Activated B cell treated with CpG ODN at 0.5 μM for 24 hours (primary cell): ENCODE data around the gene CFAP69. TPM values are rescaled to one million over a fixed set of nuclear protein-coding genes. Genes with fewer than 3 reads are reported as not detected.

Source experiments
- ATAC-seq: fragments of 200-7000 bp; cut with Tn5 transposase; one replicate; pipeline ENCODE4 v1.10.0; 2021; ENCODE audit warnings: low read depth, mild to moderate bottlenecking, moderate library complexity
- CTCF ChIA-PET: fragments of 350-600 bp; sonication (Branson Sonifier 250); formaldehyde crosslinking; loops from one replicate; lab custom pipeline; 2021; ENCODE audit warnings: antibody characterized with exemption; lab: Charles Lee
- POLR2A ChIA-PET: fragments of 350-600 bp; sonication (Branson Sonifier 250); formaldehyde crosslinking; loops from one replicate; lab custom pipeline; 2021; ENCODE audit warnings: antibody characterized with exemption; lab: Charles Lee
- DNase-seq: peaks from one replicate; pipeline ENCODE4 v3.0.0; 2022
- H3K27ac Mint-ChIP-seq: one replicate; pipeline ENCODE4 v1.8.0; 2020; ENCODE audit warnings: mixed read lengths
- H3K27me3 Mint-ChIP-seq: one replicate; pipeline ENCODE4 v1.8.0; 2021; ENCODE audit warnings: mixed read lengths
- H3K36me3 Mint-ChIP-seq: one replicate; pipeline ENCODE4 v1.8.0; 2021; ENCODE audit warnings: low read depth, mixed read lengths
- H3K4me1 Mint-ChIP-seq: one replicate; pipeline ENCODE4 v1.8.0; 2021; ENCODE audit warnings: mixed read lengths
- H3K4me3 Mint-ChIP-seq: one replicate; pipeline ENCODE4 v1.8.0; 2020; ENCODE audit warnings: mild to moderate bottlenecking, mixed read lengths
- H3K9me3 Mint-ChIP-seq: one replicate; pipeline ENCODE4 v1.8.0; 2020; ENCODE audit warnings: mixed read lengths
- intact Hi-C: fragments of 100-400 bp; cut with micrococcal nuclease; formaldehyde crosslinking; loops from one replicate; pipeline ENCODE4 v1.15.1; 2024
- total RNA-seq: library from RNA; stranded (reverse); gene quantifications from 2 replicates; pipeline ENCODE4 v1.2.3, GENCODE V29; 2022
- TF ChIP-seq, protein P1 (sequence below): fragments of 200-600 bp; IDR thresholded peaks from one replicate; pipeline ENCODE4 v1.8.0; 2022; ENCODE audit warnings: antibody characterized with exemption, mild to moderate bottlenecking

The CFAP69 gene
- total RNA-seq, 1 donor from 2014 or later = 0.62 TPM

DNA sequence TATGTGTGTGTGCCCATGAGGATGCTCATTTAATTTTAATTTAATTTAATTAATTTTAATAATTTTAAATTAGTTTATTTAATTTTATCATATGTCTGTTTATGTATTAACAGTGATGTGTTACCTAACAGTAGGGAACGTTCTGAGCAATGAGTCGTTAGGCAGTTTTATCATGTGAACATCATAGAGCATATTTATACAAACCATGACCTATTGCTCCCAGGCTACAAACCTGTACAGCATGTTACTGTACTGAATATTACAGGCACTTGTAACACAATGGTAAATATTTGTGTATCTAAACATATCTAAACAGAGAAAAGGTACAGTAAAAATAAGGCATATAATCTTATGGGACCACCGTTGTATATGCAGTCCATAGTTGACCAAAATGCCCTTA lies 13.7 kb upstream of the CFAP69 start:
- no peak for ATAC-seq
- TF ChIP-seq, protein P1, sequence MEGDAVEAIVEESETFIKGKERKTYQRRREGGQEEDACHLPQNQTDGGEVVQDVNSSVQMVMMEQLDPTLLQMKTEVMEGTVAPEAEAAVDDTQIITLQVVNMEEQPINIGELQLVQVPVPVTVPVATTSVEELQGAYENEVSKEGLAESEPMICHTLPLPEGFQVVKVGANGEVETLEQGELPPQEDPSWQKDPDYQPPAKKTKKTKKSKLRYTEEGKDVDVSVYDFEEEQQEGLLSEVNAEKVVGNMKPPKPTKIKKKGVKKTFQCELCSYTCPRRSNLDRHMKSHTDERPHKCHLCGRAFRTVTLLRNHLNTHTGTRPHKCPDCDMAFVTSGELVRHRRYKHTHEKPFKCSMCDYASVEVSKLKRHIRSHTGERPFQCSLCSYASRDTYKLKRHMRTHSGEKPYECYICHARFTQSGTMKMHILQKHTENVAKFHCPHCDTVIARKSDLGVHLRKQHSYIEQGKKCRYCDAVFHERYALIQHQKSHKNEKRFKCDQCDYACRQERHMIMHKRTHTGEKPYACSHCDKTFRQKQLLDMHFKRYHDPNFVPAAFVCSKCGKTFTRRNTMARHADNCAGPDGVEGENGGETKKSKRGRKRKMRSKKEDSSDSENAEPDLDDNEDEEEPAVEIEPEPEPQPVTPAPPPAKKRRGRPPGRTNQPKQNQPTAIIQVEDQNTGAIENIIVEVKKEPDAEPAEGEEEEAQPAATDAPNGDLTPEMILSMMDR = no peak
- ChIA-PET CTCF (no interaction called here), POLR2A (no interaction called here)
- no peak for DNase-seq
- H3K36me3 Mint-ChIP-seq = no peaks in the 10 kb centered on the region
- no peak overlapping the region for H3K27ac Mint-ChIP-seq
- intact Hi-C loops = no loop called here
- H3K4me3 Mint-ChIP-seq = no peak overlapping the region
- H3K27me3 Mint-ChIP-seq = peaks cover 4% of the 10 kb centered on the region
- H3K9me3 Mint-ChIP-seq = no peaks in the 10 kb centered on the region
- H3K4me1 Mint-ChIP-seq = no peaks in the 10 kb centered on the region

- ATAC-seq (no peak), DNase-seq (no peak)
- no peak overlapping the region for H3K4me3 Mint-ChIP-seq
- H3K36me3 Mint-ChIP-seq = no peaks in the 10 kb centered on the region
- TF ChIP-seq, protein P1 = no peak
- no peak overlapping the region for H3K27ac Mint-ChIP-seq
- peaks cover 3% of the 10 kb centered on the region for H3K27me3 Mint-ChIP-seq
- no peaks in the 10 kb centered on the region for H3K9me3 Mint-ChIP-seq
- ChIA-PET POLR2A (no interaction called here), CTCF (interaction anchor here (1.1 kb wide), 1 partner anchor 21 kb away, joined by 3 read pairs; the partner anchor contains the start of gene STEAP2)
- no peaks in the 10 kb centered on the region for H3K4me1 Mint-ChIP-seq
- intact Hi-C loops = no loop called here
Observed at GRCh38 chr7:90232430-90232829, 12.5 kb upstream of the CFAP69 start.

DNA sequence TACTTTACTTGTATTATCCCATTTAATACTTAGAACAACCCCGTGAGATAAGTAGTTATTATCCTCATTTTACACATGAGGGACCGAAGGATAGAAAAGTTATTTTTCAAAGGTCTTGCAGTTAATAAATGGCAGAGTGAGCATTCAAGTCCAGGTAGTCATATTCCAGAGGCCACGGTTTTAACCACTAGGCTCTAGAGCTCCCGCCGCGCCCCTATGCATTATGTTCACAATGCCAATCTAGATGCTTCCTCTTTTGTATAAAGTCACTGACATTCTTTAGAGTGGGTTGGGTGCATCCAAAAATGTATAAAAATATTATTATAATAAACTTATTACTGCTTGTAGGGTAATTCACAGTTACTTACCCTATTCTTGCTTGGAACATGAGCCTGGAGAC lies 11.4 kb upstream of the CFAP69 start:
- Mint-ChIP-seq H3K4me3 (no peak overlapping the region), H3K36me3 (no peaks in the 10 kb centered on the region), H3K27me3 (peaks cover 6% of the 10 kb centered on the region), H3K9me3 (no peaks in the 10 kb centered on the region), H3K4me1 (no peaks in the 10 kb centered on the region), H3K27ac (no peak overlapping the region)
- ChIA-PET CTCF (no interaction called here), POLR2A (no interaction called here)
- TF ChIP-seq, protein P1 = no peak
- DNase-seq = no peak
- no peak for ATAC-seq
- intact Hi-C loops = no loop called here

GRCh38 chr7:90236721-90237289 lies 8.2 kb upstream of the CFAP69 start:
- TF ChIP-seq, protein P1 = no peak
- DNase-seq (no peak), ATAC-seq (no peak)
- Mint-ChIP-seq H3K4me1 (no peaks in the 10 kb centered on the region), H3K4me3 (no peak overlapping the region), H3K36me3 (no peaks in the 10 kb centered on the region), H3K27me3 (peaks cover 6% of the 10 kb centered on the region), H3K9me3 (no peaks in the 10 kb centered on the region), H3K27ac (no peak overlapping the region)
- CTCF ChIA-PET = no interaction called here
- intact Hi-C loops = no loop called here
- POLR2A ChIA-PET = no interaction called here

GRCh38 chr7:90238022-90238421 lies 7.0 kb upstream of the CFAP69 start:
- no peak for DNase-seq
- no peak overlapping the region for H3K27ac Mint-ChIP-seq
- ATAC-seq = no peak
- ChIA-PET POLR2A (no interaction called here), CTCF (no interaction called here)
- no peaks in the 10 kb centered on the region for H3K9me3 Mint-ChIP-seq
- TF ChIP-seq, protein P1 = no peak
- peaks cover 13% of the 10 kb centered on the region for H3K27me3 Mint-ChIP-seq
- H3K4me1 Mint-ChIP-seq = peaks cover 6% of the 10 kb centered on the region
- no peaks in the 10 kb centered on the region for H3K36me3 Mint-ChIP-seq
- no peak overlapping the region for H3K4me3 Mint-ChIP-seq
- intact Hi-C loops = no loop called here
